DOHH2 (cell line): Measurements from ENCODE around the gene PLK2.

Experiments
- H3F3A ChIP-seq: fragments of 200-600 bp; sonication (generic), shearing (Covaris generic); 2 replicates; pipeline ENCODE4 v1.6.0; 2016; ENCODE audit warnings: antibody characterized with exemption, mild to moderate bottlenecking; ENCODE audit not compliant: control insufficient read depth, insufficient read depth
- H3K27ac ChIP-seq: fragments of 200-600 bp; sonication (generic); 2 replicates; pipeline ENCODE4 v1.5.1; 2014; ENCODE audit warnings: low read depth, mild to moderate bottlenecking, low read length, moderate library complexity
- H3K27me3 ChIP-seq: fragments of 200-600 bp; sonication (generic); 2 replicates; pipeline ENCODE4 v1.6.1; 2014; ENCODE audit warnings: mild to moderate bottlenecking, low read length, mixed read lengths; ENCODE audit not compliant: control insufficient read depth
- H3K36me3 ChIP-seq: fragments of 200-600 bp; sonication (generic); 2 replicates; pipeline ENCODE4 v1.6.1; 2014; ENCODE audit warnings: mild to moderate bottlenecking, low read length, moderate library complexity, mixed read lengths; ENCODE audit not compliant: control insufficient read depth
- H3K4me1 ChIP-seq: fragments of 200-600 bp; sonication (generic); 2 replicates; pipeline ENCODE4 v1.6.1; 2014; ENCODE audit warnings: mild to moderate bottlenecking, low read length, mixed read lengths; ENCODE audit not compliant: control insufficient read depth
- H3K4me2 ChIP-seq: fragments of 200-600 bp; sonication (generic); 2 replicates; pipeline ENCODE4 v1.6.0; 2014; ENCODE audit warnings: mild to moderate bottlenecking, low read length, moderate library complexity
- H3K4me3 ChIP-seq: fragments of 200-600 bp; sonication (generic); 2 replicates; pipeline ENCODE4 v1.5.1; 2014; ENCODE audit warnings: mild to moderate bottlenecking, low read length, mixed read lengths
- H3K79me2 ChIP-seq: fragments of 200-600 bp; sonication (generic); 2 replicates; pipeline ENCODE4 v1.6.1; 2014; ENCODE audit warnings: mild to moderate bottlenecking, low read length, mixed read lengths; ENCODE audit not compliant: control insufficient read depth
- H3K9me2 ChIP-seq: fragments of 200-600 bp; sonication (generic); replicated peaks from 2 replicates; pipeline ENCODE4 v1.6.1; 2014; ENCODE audit warnings: mild to moderate bottlenecking, low read length, mixed read lengths; ENCODE audit not compliant: control insufficient read depth
- H3K9me3 ChIP-seq: fragments of 200-600 bp; sonication (generic); 2 replicates; pipeline ENCODE4 v1.6.1; 2014; ENCODE audit warnings: antibody characterized with exemption, low read length, mixed read lengths; ENCODE audit not compliant: control insufficient read depth, insufficient read depth
- H4K20me1 ChIP-seq: fragments of 200-600 bp; sonication (generic); 2 replicates; pipeline ENCODE4 v1.6.0; 2014; ENCODE audit warnings: low read depth, mild to moderate bottlenecking, antibody characterized with exemption, low read length, moderate library complexity; ENCODE audit not compliant: control insufficient read depth, insufficient read depth
- EZH2phosphoT487 ChIP-seq: fragments of 200-600 bp; sonication (generic); IDR thresholded peaks from 2 replicates; pipeline ENCODE4 v1.6.1; 2017; ENCODE audit warnings: borderline replicate concordance, mild to moderate bottlenecking, antibody characterized with exemption, low read length, moderate library complexity, mixed read lengths
- TF ChIP-seq, protein P1 (sequence below): fragments of 200-600 bp; sonication (generic); IDR thresholded peaks from one replicate; pipeline ENCODE4 v1.5.1; 2014; ENCODE audit warnings: antibody characterized with exemption, mild to moderate bottlenecking, low read depth, low read length; ENCODE audit not compliant: poor library complexity, severe bottlenecking

The PLK2 gene

DNA sequence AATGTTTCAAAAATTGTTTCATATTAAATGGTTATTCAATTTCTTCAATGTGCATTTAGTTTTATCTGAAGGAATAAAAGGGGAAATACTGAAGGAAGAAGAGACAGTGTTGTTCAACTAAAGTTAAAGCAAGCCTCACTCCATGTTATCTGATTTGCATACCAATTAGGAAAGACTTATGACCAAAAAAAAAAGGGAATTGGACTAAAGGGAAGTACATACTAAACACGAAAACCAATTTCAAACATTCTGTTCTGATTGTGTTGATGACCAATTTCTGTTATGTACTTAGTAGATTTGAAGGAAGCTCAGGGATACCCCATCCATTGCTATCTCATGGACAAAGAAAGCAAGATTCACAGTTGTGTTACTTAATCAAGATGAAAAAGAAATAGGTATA is 26.4 kb upstream of the PLK2 start:
- H3F3A ChIP-seq: peaks cover 2% of the 10 kb centered on the region
- no peak overlapping the region for H3K27ac ChIP-seq
- H3K9me2 ChIP-seq: no peaks in the 10 kb centered on the region
- H3K36me3 ChIP-seq: no peaks in the 10 kb centered on the region
- no peaks in the 10 kb centered on the region for H3K9me3 ChIP-seq
- no peak overlapping the region for H3K4me2 ChIP-seq
- TF ChIP-seq, protein P1, sequence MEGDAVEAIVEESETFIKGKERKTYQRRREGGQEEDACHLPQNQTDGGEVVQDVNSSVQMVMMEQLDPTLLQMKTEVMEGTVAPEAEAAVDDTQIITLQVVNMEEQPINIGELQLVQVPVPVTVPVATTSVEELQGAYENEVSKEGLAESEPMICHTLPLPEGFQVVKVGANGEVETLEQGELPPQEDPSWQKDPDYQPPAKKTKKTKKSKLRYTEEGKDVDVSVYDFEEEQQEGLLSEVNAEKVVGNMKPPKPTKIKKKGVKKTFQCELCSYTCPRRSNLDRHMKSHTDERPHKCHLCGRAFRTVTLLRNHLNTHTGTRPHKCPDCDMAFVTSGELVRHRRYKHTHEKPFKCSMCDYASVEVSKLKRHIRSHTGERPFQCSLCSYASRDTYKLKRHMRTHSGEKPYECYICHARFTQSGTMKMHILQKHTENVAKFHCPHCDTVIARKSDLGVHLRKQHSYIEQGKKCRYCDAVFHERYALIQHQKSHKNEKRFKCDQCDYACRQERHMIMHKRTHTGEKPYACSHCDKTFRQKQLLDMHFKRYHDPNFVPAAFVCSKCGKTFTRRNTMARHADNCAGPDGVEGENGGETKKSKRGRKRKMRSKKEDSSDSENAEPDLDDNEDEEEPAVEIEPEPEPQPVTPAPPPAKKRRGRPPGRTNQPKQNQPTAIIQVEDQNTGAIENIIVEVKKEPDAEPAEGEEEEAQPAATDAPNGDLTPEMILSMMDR: no peak
- TF ChIP-seq EZH2phosphoT487: no peak
- peaks cover 23% of the 10 kb centered on the region for H3K4me1 ChIP-seq
- no peaks in the 10 kb centered on the region; the same call in 1 of the 2 replicates for H3K79me2 ChIP-seq
- no peak overlapping the region for H3K4me3 ChIP-seq
- no peaks in the 10 kb centered on the region for H4K20me1 ChIP-seq
- no peaks in the 10 kb centered on the region for H3K27me3 ChIP-seq

- Histone ChIP-seq H3K36me3 (no peaks in the 10 kb centered on the region), H3K4me2 (no peak overlapping the region), H3K27me3 (no peaks in the 10 kb centered on the region), H3K9me2 (no peaks in the 10 kb centered on the region), H3K79me2 (no peaks in the 10 kb centered on the region), H3K4me1 (peaks cover 6% of the 10 kb centered on the region), H3K27ac (no peak overlapping the region), H3K4me3 (no peak overlapping the region), H3K9me3 (no peaks in the 10 kb centered on the region), H4K20me1 (no peaks in the 10 kb centered on the region), H3F3A (no peaks in the 10 kb centered on the region)
- TF ChIP-seq EZH2phosphoT487: no peak
- TF ChIP-seq, protein P1: no peak
These were observed 24.6 kb upstream of the PLK2 start for GRCh38 chr5:58484505-58484904.

- Histone ChIP-seq H3K9me2 (no peaks in the 10 kb centered on the region), H3K4me3 (no peak overlapping the region), H3K36me3 (no peaks in the 10 kb centered on the region), H3K4me2 (no peak overlapping the region), H4K20me1 (no peaks in the 10 kb centered on the region), H3K79me2 (no peaks in the 10 kb centered on the region), H3K4me1 (peaks cover 6% of the 10 kb centered on the region), H3K9me3 (no peaks in the 10 kb centered on the region), H3F3A (no peaks in the 10 kb centered on the region), H3K27ac (no peak overlapping the region), H3K27me3 (no peaks in the 10 kb centered on the region)
- TF ChIP-seq, protein P1: no peak
- TF ChIP-seq EZH2phosphoT487: no peak
These were observed 22.6 kb upstream of the PLK2 start for GRCh38 chr5:58482536-58482935.

- Histone ChIP-seq H3K9me2 (no peaks in the 10 kb centered on the region), H3K4me3 (no peak overlapping the region), H3K4me1 (peaks cover 6% of the 10 kb centered on the region), H3K27ac (no peak overlapping the region), H3K27me3 (no peaks in the 10 kb centered on the region), H3K36me3 (no peaks in the 10 kb centered on the region), H3F3A (no peaks in the 10 kb centered on the region), H3K79me2 (no peaks in the 10 kb centered on the region), H3K9me3 (no peaks in the 10 kb centered on the region), H4K20me1 (no peaks in the 10 kb centered on the region), H3K4me2 (no peak overlapping the region)
- TF ChIP-seq, protein P1: no peak
- no peak for TF ChIP-seq EZH2phosphoT487
These were observed 21.9 kb upstream of the PLK2 start for GRCh38 chr5:58481828-58482227.
